KMS-11 (cell line): ENCODE results near the gene FSIP1.

Source experiments
- H2AFZ ChIP-seq: fragments of 200-600 bp; sonication (generic); 2 replicates; pipeline ENCODE4 v1.6.1; 2016; ENCODE audit warnings: antibody characterized with exemption, mixed run types, low read depth
- H3K27ac ChIP-seq: fragments of 200-600 bp; sonication (generic); 2 replicates; pipeline ENCODE4 v1.6.1; 2016; ENCODE audit warnings: mild to moderate bottlenecking, mixed run types
- H3K27me3 ChIP-seq: fragments of 200-600 bp; sonication (generic); 2 replicates; pipeline ENCODE4 v1.6.1; 2017; ENCODE audit warnings: mild to moderate bottlenecking, low read depth, mixed run types, moderate library complexity; ENCODE audit not compliant: insufficient read depth
- H3K36me3 ChIP-seq: fragments of 200-600 bp; sonication (generic); 2 replicates; pipeline ENCODE4 v1.6.1; 2017; ENCODE audit warnings: mild to moderate bottlenecking, mixed run types; ENCODE audit not compliant: insufficient read depth
- H3K4me1 ChIP-seq: fragments of 200-600 bp; sonication (generic); 2 replicates; pipeline ENCODE4 v1.6.1; 2016; ENCODE audit warnings: mild to moderate bottlenecking, low read depth, mixed run types; ENCODE audit not compliant: poor library complexity, severe bottlenecking
- H3K4me2 ChIP-seq: fragments of 200-600 bp; sonication (generic); 2 replicates; pipeline ENCODE4 v1.7.0; 2016; ENCODE audit warnings: mild to moderate bottlenecking, mixed run types
- H3K4me3 ChIP-seq: fragments of 200-600 bp; sonication (generic); IDR thresholded peaks from 2 replicates; pipeline ENCODE4 v1.6.1; 2017; ENCODE audit warnings: low read depth, low read length, mixed read lengths; ENCODE audit not compliant: insufficient read depth
- H3K79me2 ChIP-seq: fragments of 200-600 bp; sonication (generic); 2 replicates; pipeline ENCODE4 v1.6.1; 2016; ENCODE audit warnings: low read depth, mixed run types; ENCODE audit not compliant: insufficient read depth
- H3K9ac ChIP-seq: fragments of 200-600 bp; sonication (generic); 2 replicates; pipeline ENCODE4 v1.6.1; 2016; ENCODE audit warnings: mild to moderate bottlenecking, mixed run types
- H4K20me1 ChIP-seq: fragments of 200-600 bp; sonication (generic); 2 replicates; pipeline ENCODE4 v1.6.1; 2016; ENCODE audit warnings: mild to moderate bottlenecking, mixed run types; ENCODE audit not compliant: insufficient read depth
- TF ChIP-seq, protein P1 (sequence below): fragments of 200-600 bp; sonication (generic); conservative IDR thresholded peaks from 2 replicates; pipeline ENCODE4 v1.6.1; 2017; ENCODE audit warnings: low read depth, mild to moderate bottlenecking, antibody characterized with exemption, low read length, moderate library complexity, mixed read lengths

The FSIP1 gene

DNA sequence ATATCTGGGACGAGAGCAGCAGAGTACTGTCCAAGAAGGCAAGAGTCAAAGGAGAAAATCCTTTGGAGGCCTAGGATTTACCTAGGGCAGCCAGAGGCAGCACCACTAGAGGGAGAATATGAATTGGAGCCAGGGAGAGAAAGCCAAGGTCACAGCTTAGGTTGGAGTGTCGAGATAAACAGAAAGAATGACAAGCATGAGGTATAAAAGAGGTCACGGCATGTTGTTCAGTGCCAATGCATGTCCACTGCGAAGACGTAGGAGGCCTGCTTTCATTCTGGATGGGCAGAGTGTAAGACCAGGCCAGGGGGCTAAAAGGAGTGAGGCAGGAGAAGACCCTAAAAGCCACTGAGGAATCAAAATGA is 154.5 kb downstream of the FSIP1 start:
- H3K27ac ChIP-seq = no peak overlapping the region
- H3K4me2 ChIP-seq = no peak overlapping the region
- H3K4me1 ChIP-seq = no peaks in the 10 kb centered on the region
- TF ChIP-seq, protein P1, sequence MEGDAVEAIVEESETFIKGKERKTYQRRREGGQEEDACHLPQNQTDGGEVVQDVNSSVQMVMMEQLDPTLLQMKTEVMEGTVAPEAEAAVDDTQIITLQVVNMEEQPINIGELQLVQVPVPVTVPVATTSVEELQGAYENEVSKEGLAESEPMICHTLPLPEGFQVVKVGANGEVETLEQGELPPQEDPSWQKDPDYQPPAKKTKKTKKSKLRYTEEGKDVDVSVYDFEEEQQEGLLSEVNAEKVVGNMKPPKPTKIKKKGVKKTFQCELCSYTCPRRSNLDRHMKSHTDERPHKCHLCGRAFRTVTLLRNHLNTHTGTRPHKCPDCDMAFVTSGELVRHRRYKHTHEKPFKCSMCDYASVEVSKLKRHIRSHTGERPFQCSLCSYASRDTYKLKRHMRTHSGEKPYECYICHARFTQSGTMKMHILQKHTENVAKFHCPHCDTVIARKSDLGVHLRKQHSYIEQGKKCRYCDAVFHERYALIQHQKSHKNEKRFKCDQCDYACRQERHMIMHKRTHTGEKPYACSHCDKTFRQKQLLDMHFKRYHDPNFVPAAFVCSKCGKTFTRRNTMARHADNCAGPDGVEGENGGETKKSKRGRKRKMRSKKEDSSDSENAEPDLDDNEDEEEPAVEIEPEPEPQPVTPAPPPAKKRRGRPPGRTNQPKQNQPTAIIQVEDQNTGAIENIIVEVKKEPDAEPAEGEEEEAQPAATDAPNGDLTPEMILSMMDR = no peak
- no peak overlapping the region for H2AFZ ChIP-seq
- H4K20me1 ChIP-seq = no peaks in the 10 kb centered on the region
- no peaks in the 10 kb centered on the region for H3K27me3 ChIP-seq
- H3K4me3 ChIP-seq = no peak overlapping the region
- H3K9ac ChIP-seq = no peak overlapping the region
- H3K79me2 ChIP-seq = no peaks in the 10 kb centered on the region
- no peaks in the 10 kb centered on the region for H3K36me3 ChIP-seq

DNA sequence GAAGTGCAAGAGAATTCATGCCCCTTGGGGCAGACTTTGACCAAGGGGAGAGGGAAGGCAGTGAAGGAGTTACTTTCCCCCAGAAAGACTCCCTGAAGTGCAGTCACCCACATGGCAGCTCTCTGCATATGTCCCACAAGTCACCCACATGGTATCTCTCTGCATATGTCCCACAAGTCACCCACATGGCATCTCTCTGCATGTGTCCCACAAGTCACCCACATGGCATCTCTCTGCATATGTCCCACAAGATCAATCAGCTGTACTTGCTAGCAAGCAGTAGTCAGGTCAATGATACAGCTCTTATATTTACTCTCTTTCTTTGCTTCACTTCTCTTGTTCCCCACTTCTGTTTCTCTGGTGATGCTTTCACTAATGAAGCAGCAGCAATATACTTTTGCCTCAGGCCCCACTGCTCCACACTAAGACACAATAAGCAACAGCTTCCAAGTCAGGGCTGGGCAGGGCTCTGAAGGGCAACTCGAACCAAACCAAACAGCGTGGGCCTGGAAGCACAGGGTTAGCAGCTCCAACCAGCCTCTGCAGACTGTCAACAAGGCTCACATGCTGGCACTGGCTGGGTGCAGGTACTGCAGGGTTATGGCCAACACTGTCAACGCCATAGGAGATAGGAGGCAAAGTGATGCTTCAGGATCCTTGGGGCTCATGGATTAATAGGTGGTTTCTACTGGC is 155.0 kb downstream of the FSIP1 start:
- H3K4me3 ChIP-seq = no peak overlapping the region
- H3K4me1 ChIP-seq = no peaks in the 10 kb centered on the region
- H2AFZ ChIP-seq = no peak overlapping the region
- H3K9ac ChIP-seq = no peak overlapping the region
- no peak overlapping the region for H3K4me2 ChIP-seq
- no peaks in the 10 kb centered on the region for H3K27me3 ChIP-seq
- TF ChIP-seq, protein P1 = no peak
- no peaks in the 10 kb centered on the region for H3K79me2 ChIP-seq
- H3K36me3 ChIP-seq = no peaks in the 10 kb centered on the region
- H4K20me1 ChIP-seq = no peaks in the 10 kb centered on the region
- H3K27ac ChIP-seq = no peak overlapping the region

DNA sequence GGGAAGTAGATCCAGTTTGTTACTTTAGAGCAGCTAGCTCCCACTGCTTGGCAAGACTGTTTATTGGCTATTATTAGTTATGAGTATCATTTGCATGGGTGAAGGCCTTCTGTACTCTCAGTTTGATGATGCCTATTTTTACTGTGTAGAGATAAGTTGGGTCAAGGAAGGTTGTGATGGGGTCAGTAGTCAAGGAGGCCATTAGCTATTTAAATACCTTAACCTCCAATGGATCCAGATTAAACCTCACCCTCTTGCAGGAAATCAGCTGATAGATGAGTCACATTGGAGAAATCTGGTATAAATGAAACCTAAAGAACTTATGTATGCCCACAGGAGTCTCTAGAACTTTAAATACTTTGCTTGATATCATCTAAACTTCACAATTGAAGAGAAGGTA is 156.8 kb downstream of the FSIP1 start:
- Histone ChIP-seq H3K27ac (no peak overlapping the region), H2AFZ (no peak overlapping the region), H3K4me3 (no peak overlapping the region), H3K27me3 (no peaks in the 10 kb centered on the region), H3K4me2 (no peak overlapping the region), H3K9ac (no peak overlapping the region), H3K4me1 (no peaks in the 10 kb centered on the region), H3K79me2 (no peaks in the 10 kb centered on the region), H4K20me1 (no peaks in the 10 kb centered on the region), H3K36me3 (no peaks in the 10 kb centered on the region)
- TF ChIP-seq, protein P1 = no peak

DNA sequence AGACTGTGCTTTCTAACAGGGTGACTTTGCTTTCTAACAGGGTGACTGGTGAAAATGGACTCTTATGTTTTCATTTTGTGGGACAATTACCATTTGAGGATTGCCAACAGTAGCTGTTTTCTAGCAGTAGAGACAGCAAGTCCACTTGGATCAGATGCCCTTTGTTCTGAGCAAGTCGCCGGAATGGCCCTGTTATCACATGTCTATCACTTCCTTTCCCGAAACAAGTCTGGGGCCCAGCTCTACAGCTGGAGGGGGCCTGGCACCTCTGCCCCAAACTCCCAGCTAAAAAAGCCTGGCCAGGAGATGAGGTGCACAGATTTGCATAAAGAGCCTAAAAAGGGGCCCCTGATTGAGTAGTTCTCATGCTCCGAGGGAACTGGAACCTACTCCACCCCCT is 157.2 kb downstream of the FSIP1 start:
- H3K9ac ChIP-seq = no peak overlapping the region
- H3K4me2 ChIP-seq = no peak overlapping the region
- no peaks in the 10 kb centered on the region for H3K36me3 ChIP-seq
- no peak overlapping the region for H3K4me3 ChIP-seq
- H4K20me1 ChIP-seq = no peaks in the 10 kb centered on the region
- no peak overlapping the region for H2AFZ ChIP-seq
- no peak overlapping the region for H3K27ac ChIP-seq
- TF ChIP-seq, protein P1 = no peak
- no peaks in the 10 kb centered on the region for H3K79me2 ChIP-seq
- H3K4me1 ChIP-seq = no peaks in the 10 kb centered on the region
- no peaks in the 10 kb centered on the region for H3K27me3 ChIP-seq
